HS-5 (cell line): Measurements from ENCODE around the gene PDK1.

Experiments
- DNase-seq: peaks from one replicate; pipeline ENCODE4 v3.0.0-alpha.2; 2012; ENCODE audit warnings: low read depth

The PDK1 gene

GRCh38 chr2:172642301-172643020 is 86.6 kb downstream of the PDK1 start:
- DNase-seq, result no peak

- no peak for DNase-seq
Observed at GRCh38 chr2:172643142-172643541, 87.3 kb downstream of the PDK1 start.

- no peak for DNase-seq
Observed at GRCh38 chr2:172647439-172647838, 91.5 kb downstream of the PDK1 start.

- peak; percentile 70 for DNase-seq
Observed at GRCh38 chr2:172655091-172655837, 99.4 kb downstream of the PDK1 start.

- DNase-seq, result no peak
Observed at GRCh38 chr2:172655838-172656573, 100.1 kb downstream of the PDK1 start.
